Uterus (tissue), 2 donors: ENCODE results near the gene POLR2C.

Experiments used
- POLR2A ChIP-seq, 2 donors: fragments of 450-650 bp; IDR thresholded peaks; one replicate each; pipeline ENCODE4 v1.6.1; 2016; ENCODE audit warnings: antibody characterized with exemption in 2 of 2, mild to moderate bottlenecking in 1 of 2, moderate library complexity in 1 of 2
- TF ChIP-seq, protein P1 (sequence below), 4 experiments: fragments of 200-600 bp in 2 of 4; fragments of 450-650 bp in 2 of 4; sonication (generic) in 2 of 4; IDR thresholded peaks; one replicate each; pipeline ENCODE4 v1.5.1; 2016 to 2019; ENCODE audit warnings: antibody characterized with exemption in 4 of 4, mild to moderate bottlenecking in 2 of 4, moderate library complexity in 1 of 4

DNA sequence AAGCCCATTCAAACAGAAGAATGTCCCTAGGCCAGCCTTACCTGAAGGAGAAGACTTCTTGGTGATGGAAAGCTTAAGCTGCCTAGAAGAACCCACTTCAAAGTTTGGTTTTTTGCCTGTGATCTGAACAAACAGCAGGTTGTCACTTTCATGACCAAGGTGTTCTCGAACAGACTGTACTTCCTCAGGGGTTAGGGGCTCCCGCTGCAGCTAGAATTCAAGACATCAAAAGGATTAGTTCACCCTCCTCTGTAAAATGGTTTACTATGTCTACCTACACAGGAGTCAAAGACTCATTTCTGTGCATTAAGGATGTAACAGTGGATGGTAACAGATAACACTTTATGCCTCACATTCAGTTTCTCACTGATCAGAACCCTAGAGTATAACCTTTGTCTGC is 28.5 kb upstream of the POLR2C start:
- TF ChIP-seq, protein P1, sequence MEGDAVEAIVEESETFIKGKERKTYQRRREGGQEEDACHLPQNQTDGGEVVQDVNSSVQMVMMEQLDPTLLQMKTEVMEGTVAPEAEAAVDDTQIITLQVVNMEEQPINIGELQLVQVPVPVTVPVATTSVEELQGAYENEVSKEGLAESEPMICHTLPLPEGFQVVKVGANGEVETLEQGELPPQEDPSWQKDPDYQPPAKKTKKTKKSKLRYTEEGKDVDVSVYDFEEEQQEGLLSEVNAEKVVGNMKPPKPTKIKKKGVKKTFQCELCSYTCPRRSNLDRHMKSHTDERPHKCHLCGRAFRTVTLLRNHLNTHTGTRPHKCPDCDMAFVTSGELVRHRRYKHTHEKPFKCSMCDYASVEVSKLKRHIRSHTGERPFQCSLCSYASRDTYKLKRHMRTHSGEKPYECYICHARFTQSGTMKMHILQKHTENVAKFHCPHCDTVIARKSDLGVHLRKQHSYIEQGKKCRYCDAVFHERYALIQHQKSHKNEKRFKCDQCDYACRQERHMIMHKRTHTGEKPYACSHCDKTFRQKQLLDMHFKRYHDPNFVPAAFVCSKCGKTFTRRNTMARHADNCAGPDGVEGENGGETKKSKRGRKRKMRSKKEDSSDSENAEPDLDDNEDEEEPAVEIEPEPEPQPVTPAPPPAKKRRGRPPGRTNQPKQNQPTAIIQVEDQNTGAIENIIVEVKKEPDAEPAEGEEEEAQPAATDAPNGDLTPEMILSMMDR (IDR thresholded peaks at IDR 0.05) = no peak
- no peak for TF ChIP-seq POLR2A (IDR thresholded peaks at IDR 0.05)
